Measurements from ENCODE around the gene PHTF1. TPM values are rescaled to one million over a fixed set of nuclear protein-coding genes. Genes with fewer than 3 reads are reported as not detected.

The PHTF1 gene
- total RNA-seq, 1 experiment from 2014 or later, result 8.4 TPM

DNA sequence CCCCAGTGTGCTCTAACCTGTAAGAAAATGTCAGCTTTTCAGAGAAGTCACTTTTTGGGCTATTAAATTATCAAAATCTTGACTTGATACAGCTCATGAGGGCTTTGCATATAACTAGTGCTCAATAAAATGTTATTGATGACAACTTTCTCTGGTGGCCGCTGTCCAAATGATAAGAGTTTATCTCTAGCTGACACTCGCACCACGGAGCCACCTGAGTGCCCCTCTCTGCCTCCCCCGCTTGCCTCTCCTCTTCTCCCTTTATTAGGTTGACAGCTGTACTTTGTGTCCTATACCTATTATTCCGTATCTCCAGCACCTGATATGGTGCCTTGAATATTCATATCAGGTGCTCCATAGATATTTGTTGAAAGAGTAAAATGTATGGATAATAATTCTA is 82.8 kb downstream of the PHTF1 start:
- BruUV-seq (replicated peaks), result no TSS peak
- H3K27me3 Mint-ChIP-seq (ENCODE audit: insufficient read depth, unreplicated experiment), result no peaks in the 10 kb centered on the region
- peaks cover 28% of the 10 kb centered on the region for H3K36me3 Mint-ChIP-seq (ENCODE audit: insufficient read depth, unreplicated experiment)
- H3K27ac Mint-ChIP-seq (ENCODE audit: low read depth, unreplicated experiment), result peak overlapping the region; percentile 58
- no peaks in the 10 kb centered on the region for H3K9me3 Mint-ChIP-seq (ENCODE audit: unreplicated experiment)
- no peak overlapping the region for H3K4me3 Mint-ChIP-seq (ENCODE audit: unreplicated experiment)
- no peak for DNase-seq (ENCODE audit: unreplicated experiment)
- TF ChIP-seq, protein P1, sequence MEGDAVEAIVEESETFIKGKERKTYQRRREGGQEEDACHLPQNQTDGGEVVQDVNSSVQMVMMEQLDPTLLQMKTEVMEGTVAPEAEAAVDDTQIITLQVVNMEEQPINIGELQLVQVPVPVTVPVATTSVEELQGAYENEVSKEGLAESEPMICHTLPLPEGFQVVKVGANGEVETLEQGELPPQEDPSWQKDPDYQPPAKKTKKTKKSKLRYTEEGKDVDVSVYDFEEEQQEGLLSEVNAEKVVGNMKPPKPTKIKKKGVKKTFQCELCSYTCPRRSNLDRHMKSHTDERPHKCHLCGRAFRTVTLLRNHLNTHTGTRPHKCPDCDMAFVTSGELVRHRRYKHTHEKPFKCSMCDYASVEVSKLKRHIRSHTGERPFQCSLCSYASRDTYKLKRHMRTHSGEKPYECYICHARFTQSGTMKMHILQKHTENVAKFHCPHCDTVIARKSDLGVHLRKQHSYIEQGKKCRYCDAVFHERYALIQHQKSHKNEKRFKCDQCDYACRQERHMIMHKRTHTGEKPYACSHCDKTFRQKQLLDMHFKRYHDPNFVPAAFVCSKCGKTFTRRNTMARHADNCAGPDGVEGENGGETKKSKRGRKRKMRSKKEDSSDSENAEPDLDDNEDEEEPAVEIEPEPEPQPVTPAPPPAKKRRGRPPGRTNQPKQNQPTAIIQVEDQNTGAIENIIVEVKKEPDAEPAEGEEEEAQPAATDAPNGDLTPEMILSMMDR (IDR thresholded peaks at IDR 0.05; ENCODE audit: unreplicated experiment), result no peak
- CTCF ChIA-PET, result interaction anchor here (0.5 to 12.5 kb wide), 10 partner anchors 10 to 604 kb away, joined by 3 to 153 read pairs (median 3); partner anchors contain the start of gene LRIG2
- peaks cover 16% of the 10 kb centered on the region for H3K4me1 Mint-ChIP-seq (ENCODE audit: insufficient read depth, unreplicated experiment)
- intact Hi-C loops (cut with micrococcal nuclease), result no loop called here
- POLR2A ChIA-PET, result interaction anchor here (0.7 to 2.3 kb wide), 3 partner anchors 224 to 461 kb away, joined by 3 to 8 read pairs (median 4); no protein-coding TSS in a partner anchor

- TF ChIP-seq, protein P1 (IDR thresholded peaks at IDR 0.05; ENCODE audit: unreplicated experiment), result no peak
- ChIA-PET POLR2A (interaction anchor here (2.3 kb wide), 1 partner anchor 283 kb away, joined by 8 read pairs; no protein-coding TSS in a partner anchor), CTCF (interaction anchor here (0.8 to 12.5 kb wide), 3 partner anchors 533 to 609 kb away, joined by 3 to 153 read pairs (median 4); partner anchors contain the start of gene LRIG2)
- no peaks in the 10 kb centered on the region for H3K9me3 Mint-ChIP-seq (ENCODE audit: unreplicated experiment)
- DNase-seq (ENCODE audit: unreplicated experiment), result peak; percentile 22
- H3K4me3 Mint-ChIP-seq (ENCODE audit: unreplicated experiment), result no peak overlapping the region
- no peak overlapping the region for H3K27ac Mint-ChIP-seq (ENCODE audit: low read depth, unreplicated experiment)
- peaks cover 16% of the 10 kb centered on the region for H3K4me1 Mint-ChIP-seq (ENCODE audit: insufficient read depth, unreplicated experiment)
- peaks cover 28% of the 10 kb centered on the region for H3K36me3 Mint-ChIP-seq (ENCODE audit: insufficient read depth, unreplicated experiment)
- intact Hi-C loops (cut with micrococcal nuclease), result no loop called here
- BruUV-seq (replicated peaks), result no TSS peak
- H3K27me3 Mint-ChIP-seq (ENCODE audit: insufficient read depth, unreplicated experiment), result no peaks in the 10 kb centered on the region
Measured at GRCh38 chr1:113675302-113675701, 84.0 kb downstream of the PHTF1 start.

DNA sequence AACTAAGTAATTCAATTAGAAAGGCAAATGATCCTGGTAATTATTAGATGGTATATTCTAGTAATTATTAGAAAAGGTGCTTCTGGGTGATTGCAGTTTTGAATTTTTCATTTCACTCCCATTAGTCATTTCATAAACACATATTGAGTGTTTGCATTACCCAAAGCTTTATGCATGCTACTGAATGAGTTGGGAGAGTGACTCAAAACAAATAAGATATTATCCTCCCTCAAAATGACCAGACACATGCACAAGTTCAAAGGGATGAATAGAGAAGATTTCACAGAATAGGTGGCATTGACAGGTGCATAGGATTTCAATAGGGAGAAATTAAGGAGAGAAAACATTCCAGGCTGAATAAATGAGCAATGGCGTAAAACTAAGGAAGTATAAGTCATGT is 84.7 kb downstream of the PHTF1 start:
- ChIA-PET CTCF (interaction anchor here (0.8 to 12.5 kb wide), 3 partner anchors 495 to 610 kb away, joined by 3 to 153 read pairs (median 4); no protein-coding TSS in a partner anchor), POLR2A (interaction anchor here (1.0 kb wide), 1 partner anchor 534 kb away, joined by 3 read pairs; no protein-coding TSS in a partner anchor)
- no TSS peak for BruUV-seq (replicated peaks)
- TF ChIP-seq, protein P1 (IDR thresholded peaks at IDR 0.05; ENCODE audit: unreplicated experiment), result no peak
- Mint-ChIP-seq H3K27ac (ENCODE audit: low read depth, unreplicated experiment) (no peak overlapping the region), H3K36me3 (ENCODE audit: insufficient read depth, unreplicated experiment) (peaks cover 28% of the 10 kb centered on the region), H3K27me3 (ENCODE audit: insufficient read depth, unreplicated experiment) (no peaks in the 10 kb centered on the region), H3K4me1 (ENCODE audit: insufficient read depth, unreplicated experiment) (peaks cover 16% of the 10 kb centered on the region), H3K4me3 (ENCODE audit: unreplicated experiment) (no peak overlapping the region), H3K9me3 (ENCODE audit: unreplicated experiment) (no peaks in the 10 kb centered on the region)
- no peak for DNase-seq (ENCODE audit: unreplicated experiment)
- intact Hi-C loops (cut with micrococcal nuclease), result no loop called here

GRCh38 chr1:113672491-113672890 is 86.8 kb downstream of the PHTF1 start:
- ChIA-PET CTCF (interaction anchor here (0.5 to 12.5 kb wide), 4 partner anchors 280 to 552 kb away, joined by 3 to 153 read pairs (median 3); no protein-coding TSS in a partner anchor), POLR2A (no interaction called here)
- peaks cover 11% of the 10 kb centered on the region for H3K4me1 Mint-ChIP-seq (ENCODE audit: insufficient read depth, unreplicated experiment)
- intact Hi-C loops (cut with micrococcal nuclease), result no loop called here
- TF ChIP-seq, protein P1 (IDR thresholded peaks at IDR 0.05; ENCODE audit: unreplicated experiment), result no peak
- no peak for DNase-seq (ENCODE audit: unreplicated experiment)
- H3K27ac Mint-ChIP-seq (ENCODE audit: low read depth, unreplicated experiment), result no peak overlapping the region
- H3K9me3 Mint-ChIP-seq (ENCODE audit: unreplicated experiment), result no peaks in the 10 kb centered on the region
- no TSS peak for BruUV-seq (replicated peaks)
- H3K27me3 Mint-ChIP-seq (ENCODE audit: insufficient read depth, unreplicated experiment), result no peaks in the 10 kb centered on the region
- peaks cover 23% of the 10 kb centered on the region for H3K36me3 Mint-ChIP-seq (ENCODE audit: insufficient read depth, unreplicated experiment)
- no peak overlapping the region for H3K4me3 Mint-ChIP-seq (ENCODE audit: unreplicated experiment)
